ENCODE data around the gene GALNT10. TPM values are rescaled to one million over a fixed set of nuclear protein-coding genes. Genes with fewer than 3 reads are reported as not detected.

Gene GALNT10
- total RNA-seq, 4 donors from 2014 or later, result 17.2 to 28.6 (median 21.1) TPM

- TF ChIP-seq, protein P1, sequence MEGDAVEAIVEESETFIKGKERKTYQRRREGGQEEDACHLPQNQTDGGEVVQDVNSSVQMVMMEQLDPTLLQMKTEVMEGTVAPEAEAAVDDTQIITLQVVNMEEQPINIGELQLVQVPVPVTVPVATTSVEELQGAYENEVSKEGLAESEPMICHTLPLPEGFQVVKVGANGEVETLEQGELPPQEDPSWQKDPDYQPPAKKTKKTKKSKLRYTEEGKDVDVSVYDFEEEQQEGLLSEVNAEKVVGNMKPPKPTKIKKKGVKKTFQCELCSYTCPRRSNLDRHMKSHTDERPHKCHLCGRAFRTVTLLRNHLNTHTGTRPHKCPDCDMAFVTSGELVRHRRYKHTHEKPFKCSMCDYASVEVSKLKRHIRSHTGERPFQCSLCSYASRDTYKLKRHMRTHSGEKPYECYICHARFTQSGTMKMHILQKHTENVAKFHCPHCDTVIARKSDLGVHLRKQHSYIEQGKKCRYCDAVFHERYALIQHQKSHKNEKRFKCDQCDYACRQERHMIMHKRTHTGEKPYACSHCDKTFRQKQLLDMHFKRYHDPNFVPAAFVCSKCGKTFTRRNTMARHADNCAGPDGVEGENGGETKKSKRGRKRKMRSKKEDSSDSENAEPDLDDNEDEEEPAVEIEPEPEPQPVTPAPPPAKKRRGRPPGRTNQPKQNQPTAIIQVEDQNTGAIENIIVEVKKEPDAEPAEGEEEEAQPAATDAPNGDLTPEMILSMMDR (IDR thresholded peaks at IDR 0.05; ENCODE audit: low read depth), result no peak
These were observed 10.7 kb downstream of the GALNT10 start for GRCh38 chr5:154201108-154201769.

- TF ChIP-seq, protein P1 (IDR thresholded peaks at IDR 0.05; ENCODE audit: low read depth), result no peak
These were observed 12.1 kb downstream of the GALNT10 start for GRCh38 chr5:154202379-154203260.

DNA sequence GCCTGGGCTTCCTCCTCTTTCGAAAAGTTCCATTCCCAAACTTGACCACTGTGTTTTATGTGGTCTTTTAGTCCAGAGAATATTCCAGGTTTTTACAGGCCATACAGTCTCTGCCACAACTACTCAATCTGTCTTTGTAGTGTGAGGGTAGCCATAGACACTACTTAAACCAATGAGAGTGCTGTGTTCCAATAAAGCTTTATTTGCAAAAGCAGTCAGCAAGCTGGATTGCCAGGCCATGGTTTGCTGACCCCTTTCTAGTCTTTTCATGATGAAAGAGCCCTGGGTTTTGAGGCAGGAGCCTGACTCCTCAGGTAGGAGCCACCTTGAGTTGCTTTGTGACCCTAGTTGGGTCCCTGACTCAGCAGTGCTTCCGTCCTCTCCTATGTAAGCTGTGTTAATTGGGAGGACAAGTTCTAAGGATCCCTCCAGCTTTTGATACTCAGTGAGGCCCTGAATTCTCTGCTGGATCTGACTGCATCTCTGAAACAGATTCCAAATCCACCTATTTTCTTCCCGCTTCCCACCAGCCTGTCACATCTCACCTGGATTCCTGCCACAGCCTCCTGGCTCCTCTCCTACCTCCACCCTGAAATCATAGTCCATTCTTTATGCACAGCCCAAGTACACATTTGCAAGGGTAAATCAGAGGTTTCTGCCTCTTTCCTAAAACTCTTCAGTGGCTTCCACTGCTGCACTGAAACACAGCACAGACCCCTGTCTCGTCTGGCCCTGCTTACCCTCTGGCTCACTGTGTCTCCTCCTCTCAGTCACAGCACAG lies 13.5 kb downstream of the GALNT10 start:
- TF ChIP-seq, protein P1 (IDR thresholded peaks at IDR 0.05; ENCODE audit: low read depth), result no peak

DNA sequence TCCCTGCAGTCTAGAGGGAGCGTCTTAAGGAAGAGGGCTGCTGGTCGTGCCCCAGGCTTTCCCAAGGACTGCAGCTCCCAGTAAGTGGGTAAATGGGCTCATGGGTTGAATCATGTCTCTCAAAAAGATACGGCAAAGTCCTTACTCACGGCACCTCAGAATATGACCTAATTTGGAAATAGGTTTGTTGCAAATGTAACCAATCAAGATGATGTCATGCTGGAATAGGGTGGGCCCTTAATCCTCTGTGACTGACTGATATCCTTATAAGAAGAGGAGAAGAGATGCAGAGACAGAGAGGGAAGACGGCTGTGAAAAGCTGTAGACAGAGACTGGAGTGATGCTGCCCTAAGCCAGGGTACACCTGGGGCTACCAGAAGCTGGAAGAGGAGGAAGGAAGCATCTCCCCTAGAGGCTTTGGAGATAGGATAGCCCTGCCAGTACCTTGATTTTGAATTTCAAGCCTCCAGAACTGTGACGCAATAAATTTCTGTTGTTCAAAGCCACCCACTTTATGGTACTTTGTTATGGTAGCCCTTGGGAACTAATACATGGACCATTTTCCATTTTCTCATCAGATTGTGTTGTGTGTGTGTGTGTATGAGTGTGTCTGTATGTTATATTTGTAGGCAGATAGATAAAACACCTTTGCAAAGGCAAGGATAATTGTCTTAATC lies 15.0 kb downstream of the GALNT10 start:
- TF ChIP-seq, protein P1 (IDR thresholded peaks at IDR 0.05; ENCODE audit: low read depth), result no peak

- TF ChIP-seq, protein P1 (IDR thresholded peaks at IDR 0.05; ENCODE audit: low read depth), result no peak
These were observed 15.8 kb downstream of the GALNT10 start for GRCh38 chr5:154206311-154206710.

DNA sequence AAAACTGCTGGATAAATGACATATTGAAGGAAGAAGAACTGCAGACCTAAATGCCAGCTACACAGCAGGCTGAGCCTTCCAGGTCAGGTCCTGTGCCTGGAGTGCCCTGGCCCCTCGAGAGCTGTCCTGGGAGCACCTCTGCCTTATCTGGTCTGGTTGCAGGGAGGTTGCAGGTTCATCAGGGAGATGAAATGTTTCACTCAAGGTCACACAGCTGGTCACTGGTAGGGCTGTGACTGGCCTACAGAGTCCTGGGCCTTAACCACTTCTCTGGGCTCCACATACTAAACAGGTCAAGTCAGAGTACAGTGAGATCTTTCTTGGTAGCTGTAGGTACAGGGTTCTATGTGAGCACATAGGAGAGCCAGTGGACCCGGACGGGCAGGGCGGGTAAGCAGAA lies 16.7 kb downstream of the GALNT10 start:
- TF ChIP-seq, protein P1 (IDR thresholded peaks at IDR 0.05; ENCODE audit: low read depth), result no peak

All from subcutaneous adipose tissue (tissue), 4 donors.